Activated naive CD8-positive, alpha-beta T cell treated with anti-CD3 and anti-CD28 coated beads, Interleukin-2, amount 10 ng/mL, durations not matched to agents 7 days and 5 days (primary cell): ENCODE results near the gene KIF25. TPM values are rescaled to one million over a fixed set of nuclear protein-coding genes. Genes with fewer than 3 reads are reported as not detected.
"Not testable (repeated sequence)": the region's sequence is repeated elsewhere in the genome, so short reads cannot be mapped to it uniquely, and the experiment has no call there.

Source experiments
- ATAC-seq: fragments of 150-1000 bp; cut with Tn5 transposase; one replicate; pipeline ENCODE4 v1.10.0; 2021; ENCODE audit warnings: low read depth, moderate library complexity
- POLR2A ChIA-PET: fragments of 350-600 bp; sonication (Branson Sonifier 250); formaldehyde crosslinking; loops from one replicate; lab custom pipeline; 2021; ENCODE audit warnings: antibody characterized with exemption; lab: Charles Lee
- DNase-seq: peaks from one replicate; pipeline ENCODE4 v3.0.0; 2021
- H3K27ac Mint-ChIP-seq: one replicate; pipeline ENCODE4 v1.8.0; 2022; ENCODE audit warnings: mild to moderate bottlenecking, mixed read lengths
- H3K27me3 Mint-ChIP-seq: one replicate; pipeline ENCODE4 v1.8.0; 2022; ENCODE audit warnings: mild to moderate bottlenecking, moderate library complexity, mixed read lengths
- H3K36me3 Mint-ChIP-seq: one replicate; pipeline ENCODE4 v1.8.0; 2021; ENCODE audit warnings: mild to moderate bottlenecking, mixed read lengths
- H3K4me1 Mint-ChIP-seq: one replicate; pipeline ENCODE4 v1.8.0; 2021; ENCODE audit warnings: mixed read lengths
- H3K4me3 Mint-ChIP-seq: one replicate; pipeline ENCODE4 v1.8.0; 2022; ENCODE audit warnings: mild to moderate bottlenecking, moderate library complexity, mixed read lengths
- H3K9me3 Mint-ChIP-seq: one replicate; pipeline ENCODE4 v1.8.0; 2021; ENCODE audit warnings: mixed read lengths
- total RNA-seq, 2 experiments: library from RNA; stranded (reverse); gene quantifications; one replicate each; pipeline ENCODE4 v1.2.3, GENCODE V29; 2021

Gene KIF25
- total RNA-seq, 2 experiments from 2014 or later: not detected

- Mint-ChIP-seq H3K27ac (no peak overlapping the region), H3K4me3 (no peak overlapping the region), H3K36me3 (no peaks in the 10 kb centered on the region), H3K9me3 (no peaks in the 10 kb centered on the region), H3K27me3 (no peaks in the 10 kb centered on the region), H3K4me1 (no peaks in the 10 kb centered on the region)
- ATAC-seq: no peak
- POLR2A ChIA-PET: no interaction called here
- no peak for DNase-seq
Measured at GRCh38 chr6:168062346-168063289, 65.1 kb downstream of the KIF25 start.

GRCh38 chr6:168063431-168063830 lies 66.0 kb downstream of the KIF25 start:
- Mint-ChIP-seq H3K4me1 (no peaks in the 10 kb centered on the region), H3K4me3 (no peak overlapping the region), H3K27me3 (no peaks in the 10 kb centered on the region), H3K36me3 (no peaks in the 10 kb centered on the region), H3K27ac (no peak overlapping the region), H3K9me3 (no peaks in the 10 kb centered on the region)
- DNase-seq: no peak
- POLR2A ChIA-PET: no interaction called here
- no peak for ATAC-seq

- DNase-seq (no peak), ATAC-seq (no peak)
- POLR2A ChIA-PET: no interaction called here
- Mint-ChIP-seq H3K27me3 (no peaks in the 10 kb centered on the region), H3K4me1 (no peaks in the 10 kb centered on the region), H3K36me3 (no peaks in the 10 kb centered on the region), H3K27ac (no peak overlapping the region), H3K4me3 (no peak overlapping the region), H3K9me3 (no peaks in the 10 kb centered on the region)
Measured at GRCh38 chr6:168064226-168064807, 66.8 kb downstream of the KIF25 start.

- Mint-ChIP-seq H3K4me3 (no peak overlapping the region), H3K27me3 (no peaks in the 10 kb centered on the region), H3K9me3 (no peaks in the 10 kb centered on the region), H3K4me1 (no peaks in the 10 kb centered on the region), H3K36me3 (no peaks in the 10 kb centered on the region), H3K27ac (no peak overlapping the region)
- DNase-seq: no peak
- ATAC-seq: no peak
- POLR2A ChIA-PET: no interaction called here
Measured at GRCh38 chr6:168067081-168067759, 69.7 kb downstream of the KIF25 start.

DNA sequence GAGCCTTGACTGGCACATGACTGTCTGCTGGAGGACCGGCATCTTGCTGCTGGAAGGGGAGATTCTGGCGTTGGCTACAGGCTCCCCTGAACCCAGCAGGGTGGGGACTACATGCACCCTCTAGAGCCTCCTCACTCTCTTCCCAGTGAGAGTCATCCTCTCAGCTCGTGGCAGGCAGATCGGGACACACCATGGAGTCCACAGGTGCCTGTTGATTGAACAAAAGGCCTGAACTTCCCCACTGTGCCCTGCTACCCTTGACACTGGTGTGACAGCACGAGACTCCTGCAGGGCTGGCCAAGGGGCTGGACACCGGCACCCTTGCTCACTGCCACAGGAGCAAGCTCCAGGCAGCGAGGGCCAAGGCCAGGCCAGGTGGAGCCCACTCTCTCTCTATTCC lies 73.3 kb downstream of the KIF25 start:
- H3K27me3 Mint-ChIP-seq: no peaks in the 10 kb centered on the region
- no peak overlapping the region for H3K4me3 Mint-ChIP-seq
- H3K9me3 Mint-ChIP-seq: no peaks in the 10 kb centered on the region
- POLR2A ChIA-PET: no interaction called here
- no peak for ATAC-seq
- no peaks in the 10 kb centered on the region for H3K4me1 Mint-ChIP-seq
- no peak for DNase-seq
- no peak overlapping the region for H3K27ac Mint-ChIP-seq
- no peaks in the 10 kb centered on the region for H3K36me3 Mint-ChIP-seq

DNA sequence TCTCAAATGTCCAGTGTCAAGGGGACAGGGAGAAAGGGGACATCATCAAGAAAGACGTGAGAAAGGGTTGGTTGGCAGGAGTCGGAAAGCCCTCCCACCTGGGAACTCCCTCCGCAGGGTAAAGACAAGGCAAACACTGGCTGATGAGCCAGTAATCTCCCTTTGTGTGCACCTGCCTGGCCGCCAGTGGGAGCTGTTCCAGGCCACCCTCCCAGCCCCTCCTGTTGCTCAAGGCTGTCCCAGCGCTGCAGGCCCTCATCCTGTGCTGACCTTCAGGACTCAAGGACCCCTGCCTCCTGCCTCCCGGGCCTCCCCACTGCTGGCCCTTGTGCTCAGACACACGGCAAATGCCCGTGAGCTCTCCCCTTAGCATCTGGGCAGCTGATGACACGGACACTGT lies 74.1 kb downstream of the KIF25 start:
- Mint-ChIP-seq H3K9me3 (no peaks in the 10 kb centered on the region), H3K27ac (no peak overlapping the region), H3K36me3 (no peaks in the 10 kb centered on the region), H3K4me3 (no peak overlapping the region), H3K27me3 (no peaks in the 10 kb centered on the region), H3K4me1 (no peaks in the 10 kb centered on the region)
- ATAC-seq: no peak
- POLR2A ChIA-PET: no interaction called here
- DNase-seq: no peak

DNA sequence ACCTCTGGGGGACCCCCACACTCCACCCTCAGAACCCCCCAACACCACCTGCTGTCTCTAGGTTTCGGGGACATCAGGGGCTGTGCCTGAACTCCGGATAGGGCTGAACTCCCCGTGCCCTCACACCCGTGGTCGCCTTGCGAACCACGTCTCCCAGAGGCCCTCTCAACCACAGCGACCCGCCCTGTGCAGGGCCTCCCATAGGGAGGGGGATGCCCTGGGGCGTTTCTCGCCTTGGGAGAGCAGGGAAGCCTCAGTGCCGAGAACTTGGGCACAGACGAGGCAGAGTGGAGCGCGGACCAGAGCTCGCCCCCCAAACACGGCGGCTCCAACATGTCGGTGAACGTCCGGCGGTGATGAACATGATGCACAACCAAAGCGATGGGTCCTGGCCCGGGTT lies 74.8 kb downstream of the KIF25 start:
- Mint-ChIP-seq H3K27ac (no peak overlapping the region), H3K27me3 (no peaks in the 10 kb centered on the region), H3K36me3 (no peaks in the 10 kb centered on the region), H3K9me3 (no peaks in the 10 kb centered on the region), H3K4me3 (no peak overlapping the region), H3K4me1 (no peaks in the 10 kb centered on the region)
- no peak for ATAC-seq
- POLR2A ChIA-PET: no interaction called here
- no peak for DNase-seq

GRCh38 chr6:168072730-168073129 lies 75.3 kb downstream of the KIF25 start:
- Mint-ChIP-seq H3K4me1 (no peaks in the 10 kb centered on the region), H3K27me3 (no peaks in the 10 kb centered on the region), H3K9me3 (no peaks in the 10 kb centered on the region), H3K4me3 (no peak overlapping the region), H3K27ac (no peak overlapping the region), H3K36me3 (no peaks in the 10 kb centered on the region)
- ATAC-seq: no peak
- POLR2A ChIA-PET: no interaction called here
- no peak for DNase-seq

DNA sequence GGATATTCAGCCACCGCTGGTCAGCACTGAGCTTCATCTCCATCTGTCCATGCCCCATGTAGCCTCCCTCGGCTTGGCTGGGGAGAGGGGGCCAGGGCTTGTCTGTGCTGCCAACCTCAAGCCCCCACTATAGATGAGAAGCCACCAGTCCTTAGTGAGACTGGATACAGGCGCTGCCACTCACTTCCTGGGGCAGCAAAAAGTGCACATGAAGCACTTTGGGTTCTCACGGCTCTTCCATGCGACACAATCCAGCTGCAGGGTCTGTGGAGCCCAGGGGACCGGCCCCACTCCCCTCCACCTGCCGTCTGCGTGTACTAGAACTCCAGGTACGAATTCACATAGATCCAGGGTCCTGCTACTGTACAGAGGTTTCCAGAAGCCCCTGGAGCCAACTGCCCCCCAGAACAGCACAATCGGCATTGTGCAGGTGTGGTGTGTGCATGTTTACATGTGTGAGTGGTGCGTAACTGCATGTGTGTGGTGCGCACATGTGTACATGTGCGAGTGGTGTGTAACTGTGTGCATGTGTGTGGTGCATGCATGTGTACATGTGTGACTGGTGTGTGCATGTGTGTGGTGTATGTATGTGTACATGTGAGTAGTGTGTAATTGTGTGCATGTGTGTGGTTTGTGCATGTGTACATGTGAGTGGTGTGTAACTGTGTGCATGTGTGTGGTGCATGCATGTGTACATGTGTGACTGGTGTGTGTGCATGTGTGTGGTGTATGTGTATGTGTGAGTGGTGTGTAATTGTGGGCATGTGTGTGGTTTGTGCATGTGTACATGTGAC lies 76.7 kb downstream of the KIF25 start:
- Mint-ChIP-seq H3K4me3 (no peak overlapping the region), H3K4me1 (no peaks in the 10 kb centered on the region), H3K27me3 (no peaks in the 10 kb centered on the region), H3K36me3 (no peaks in the 10 kb centered on the region), H3K27ac (no peak overlapping the region), H3K9me3 (no peaks in the 10 kb centered on the region)
- ATAC-seq (no peak), DNase-seq (no peak)
- POLR2A ChIA-PET: no interaction called here

DNA sequence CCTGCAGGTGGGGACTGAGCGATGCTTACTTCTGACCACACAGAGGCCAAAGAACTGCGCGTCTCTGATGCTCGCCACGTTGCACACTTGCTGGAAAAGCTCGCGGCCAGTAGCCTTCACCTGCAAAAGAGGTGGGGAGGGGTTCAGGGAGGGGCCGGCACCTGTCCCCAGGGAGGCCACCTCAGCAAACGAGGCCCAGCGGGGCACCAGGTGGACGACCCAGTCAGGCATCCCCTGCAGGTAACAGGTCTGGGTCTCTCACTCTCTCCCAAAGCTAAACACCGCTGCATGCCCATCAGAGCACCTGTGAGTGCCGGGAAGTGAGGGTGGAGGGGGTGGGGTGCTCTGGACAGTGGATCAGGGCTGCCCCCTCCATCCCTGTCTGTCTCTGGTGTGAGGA lies 77.7 kb downstream of the KIF25 start:
- Mint-ChIP-seq H3K4me3 (no peak overlapping the region), H3K36me3 (no peaks in the 10 kb centered on the region), H3K27me3 (no peaks in the 10 kb centered on the region), H3K27ac (no peak overlapping the region), H3K9me3 (no peaks in the 10 kb centered on the region), H3K4me1 (no peaks in the 10 kb centered on the region)
- no peak for DNase-seq
- POLR2A ChIA-PET: no interaction called here
- no peak for ATAC-seq

- ATAC-seq: no peak
- Mint-ChIP-seq H3K4me1 (no peaks in the 10 kb centered on the region), H3K27ac (no peak overlapping the region), H3K36me3 (no peaks in the 10 kb centered on the region), H3K27me3 (no peaks in the 10 kb centered on the region), H3K4me3 (no peak overlapping the region), H3K9me3 (no peaks in the 10 kb centered on the region)
- POLR2A ChIA-PET: no interaction called here
- no peak for DNase-seq
Measured at GRCh38 chr6:168075787-168076202, 78.3 kb downstream of the KIF25 start.

- H3K4me1 Mint-ChIP-seq, ATAC-seq, DNase-seq, H3K27me3 Mint-ChIP-seq, H3K36me3 Mint-ChIP-seq, H3K9me3 Mint-ChIP-seq, H3K27ac Mint-ChIP-seq, H3K4me3 Mint-ChIP-seq, POLR2A ChIA-PET: not testable (repeated sequence)
Measured at GRCh38 chr6:168077401-168077800, 79.9 kb downstream of the KIF25 start.

- POLR2A ChIA-PET: no interaction called here
- Mint-ChIP-seq H3K9me3 (no peaks in the 10 kb centered on the region), H3K4me3 (no peak overlapping the region), H3K36me3 (no peaks in the 10 kb centered on the region), H3K27me3 (no peaks in the 10 kb centered on the region), H3K27ac (no peak overlapping the region), H3K4me1 (no peaks in the 10 kb centered on the region)
- no peak for ATAC-seq
- no peak for DNase-seq
Measured at GRCh38 chr6:168078175-168078942, 80.9 kb downstream of the KIF25 start.
